ENCODE data around the gene GPATCH1. TPM values are rescaled to one million over a fixed set of nuclear protein-coding genes. Genes with fewer than 3 reads are reported as not detected.
A peak's percentile ranks its signal among the peaks of the same experiment; 100 is the strongest.
"Not testable (repeated sequence)": the region's sequence is repeated elsewhere in the genome, so short reads cannot be mapped to it uniquely, and the experiment has no call there.

The GPATCH1 gene
- total RNA-seq, 1 donor from 2014 or later, result 11.1 TPM

DNA sequence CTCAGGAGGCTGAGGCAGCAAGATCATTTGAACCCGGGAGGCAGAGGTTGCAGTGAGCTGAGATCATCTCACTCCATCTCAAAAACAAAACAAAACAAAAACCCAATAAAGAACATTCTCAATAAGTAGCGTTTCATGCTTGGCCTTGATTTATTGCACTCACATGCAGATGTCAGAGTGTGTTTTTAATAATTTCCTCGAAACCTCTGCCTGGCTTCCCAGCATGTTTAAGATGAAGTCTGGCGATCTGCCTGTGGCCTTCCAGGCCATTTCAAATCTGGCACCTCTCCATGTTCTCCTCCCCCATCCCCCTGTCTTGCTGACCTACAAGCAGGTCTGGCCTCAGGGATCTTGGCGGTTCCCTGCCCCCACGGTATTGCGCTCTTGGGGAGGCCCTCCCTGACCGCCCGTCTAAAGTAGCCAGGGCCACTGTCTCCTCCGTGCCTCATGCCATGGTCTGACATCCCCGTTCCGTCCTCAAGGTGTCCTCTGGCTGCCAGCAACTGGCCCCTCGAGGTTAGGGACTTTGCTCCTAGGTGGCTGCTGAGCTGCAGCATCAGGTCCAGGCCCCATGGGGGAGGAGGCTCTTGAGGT is 52.6 kb downstream of the GPATCH1 start:
- H3K27ac Mint-ChIP-seq, result no peak overlapping the region
- H3K27me3 Mint-ChIP-seq (ENCODE audit: insufficient read depth), result no peaks in the 10 kb centered on the region
- peaks cover 14% of the 10 kb centered on the region for H3K36me3 Mint-ChIP-seq (ENCODE audit: low read depth)
- DNase-seq (ENCODE audit: low spot score), result no peak
- no peaks in the 10 kb centered on the region for H3K9me3 Mint-ChIP-seq
- intact Hi-C loops (cut with micrococcal nuclease), result no loop called here
- peaks cover 5% of the 10 kb centered on the region for H3K4me1 Mint-ChIP-seq (ENCODE audit: low read depth)
- H3K4me3 Mint-ChIP-seq, result no peak overlapping the region

DNA sequence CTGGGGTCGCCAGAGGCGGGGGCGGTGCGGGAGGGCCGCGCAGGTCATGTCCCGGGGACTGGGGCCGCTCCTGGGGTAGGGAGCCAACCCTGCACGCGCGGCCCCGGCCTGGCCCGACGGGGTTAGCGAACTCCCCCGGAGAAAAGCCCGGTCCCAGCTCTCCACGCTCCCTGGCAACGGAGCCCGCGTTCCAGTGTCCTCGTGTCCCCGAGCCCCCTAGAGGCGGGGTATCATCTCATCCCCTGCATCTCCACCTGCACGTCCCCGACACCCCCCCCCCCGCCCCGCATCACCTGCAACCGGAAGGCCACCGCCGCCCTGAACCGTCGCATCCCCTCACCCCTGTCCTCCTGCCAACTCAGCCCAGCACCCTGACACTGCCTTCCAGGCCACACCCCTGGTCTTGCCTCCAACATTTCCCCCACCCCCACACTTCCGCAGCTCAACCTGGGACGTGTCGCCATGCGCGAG is 53.6 kb downstream of the GPATCH1 start:
- Mint-ChIP-seq H3K36me3 (ENCODE audit: low read depth) (peaks cover 10% of the 10 kb centered on the region), H3K4me3 (peak overlapping the region; percentile 53), H3K4me1 (ENCODE audit: low read depth) (peaks cover 5% of the 10 kb centered on the region), H3K27ac (peak overlapping the region; percentile 52), H3K9me3 (no peaks in the 10 kb centered on the region), H3K27me3 (ENCODE audit: insufficient read depth) (no peaks in the 10 kb centered on the region)
- intact Hi-C loops (cut with micrococcal nuclease), result no loop called here
- peak; percentile 36 for DNase-seq (ENCODE audit: low spot score)

DNA sequence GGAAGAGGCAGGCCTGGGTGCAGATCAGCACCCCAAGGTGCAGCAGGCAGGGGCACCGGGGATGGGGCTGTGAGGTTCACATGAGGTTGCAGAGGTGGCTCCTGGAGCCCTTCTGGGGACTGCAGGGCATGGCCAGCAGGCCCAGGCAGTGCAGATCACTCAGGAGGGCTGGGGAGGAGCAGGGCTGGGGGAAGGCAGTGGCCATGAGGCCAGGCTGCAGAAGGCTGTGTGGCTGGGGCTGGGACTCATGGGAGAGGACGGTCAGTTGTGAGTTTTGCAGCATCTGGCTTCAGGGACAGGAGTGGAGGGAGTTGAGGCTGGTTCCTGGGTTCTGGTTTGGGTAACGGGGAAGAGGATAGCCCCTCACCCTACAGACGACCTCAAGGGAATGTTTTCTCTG is 58.2 kb downstream of the GPATCH1 start:
- Mint-ChIP-seq H3K27me3 (ENCODE audit: insufficient read depth) (peaks cover 10% of the 10 kb centered on the region), H3K4me1 (ENCODE audit: low read depth) (peaks cover 11% of the 10 kb centered on the region), H3K9me3 (no peaks in the 10 kb centered on the region), H3K27ac (no peak overlapping the region), H3K4me3 (no peak overlapping the region), H3K36me3 (ENCODE audit: low read depth) (no peaks in the 10 kb centered on the region)
- intact Hi-C loops (cut with micrococcal nuclease), result no loop called here
- no peak for DNase-seq (ENCODE audit: low spot score)

DNA sequence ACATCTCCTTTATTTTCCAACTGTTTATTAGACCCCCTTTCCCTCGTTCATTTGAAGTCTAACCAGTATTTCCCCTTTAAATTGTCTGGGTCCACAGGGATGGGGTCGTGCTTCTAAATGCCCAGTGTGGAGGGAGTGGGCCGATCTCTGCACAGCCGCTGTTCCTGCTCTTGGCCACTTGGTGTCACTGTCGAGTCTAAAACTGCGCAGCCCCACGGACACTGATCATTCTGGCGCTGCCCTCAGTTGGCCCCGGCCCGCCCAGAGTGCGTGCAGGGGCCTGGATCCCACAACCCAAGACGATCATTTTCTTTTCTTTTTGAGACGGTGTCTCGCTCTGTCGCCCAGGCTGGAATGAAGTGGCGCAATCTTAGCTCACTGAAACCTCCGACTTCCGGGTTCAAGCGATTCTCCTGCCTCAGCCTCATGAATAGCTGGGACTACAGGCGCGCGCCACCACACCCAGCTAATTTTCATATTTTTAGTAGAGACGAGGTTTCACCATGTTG is 63.0 kb downstream of the GPATCH1 start:
- no peaks in the 10 kb centered on the region for H3K36me3 Mint-ChIP-seq (ENCODE audit: low read depth)
- H3K27ac Mint-ChIP-seq, result no peak overlapping the region
- peaks cover 16% of the 10 kb centered on the region for H3K27me3 Mint-ChIP-seq (ENCODE audit: insufficient read depth)

DNA sequence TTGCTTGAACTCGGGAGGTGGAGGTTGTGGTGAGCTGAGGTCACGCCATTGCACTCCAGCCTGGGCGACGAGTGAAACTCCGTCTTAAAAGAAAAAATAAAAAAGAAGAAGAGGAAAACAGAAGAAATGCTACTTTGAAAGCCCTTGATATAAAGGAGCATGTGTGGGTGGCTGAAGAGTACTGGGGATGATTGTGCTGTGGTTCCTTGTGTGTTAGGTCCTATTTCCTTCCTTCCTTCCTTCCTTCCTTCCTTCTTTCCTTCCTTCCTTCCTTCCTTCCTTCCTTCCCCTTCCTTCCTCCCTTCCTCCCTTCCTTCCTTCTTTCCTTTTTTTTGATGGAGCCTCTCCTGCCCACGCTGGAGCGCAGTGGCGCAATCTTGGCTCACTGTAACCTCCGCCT is 65.2 kb downstream of the GPATCH1 start:
- intact Hi-C loops (cut with micrococcal nuclease), result loop anchor here (10.0 kb wide), 1 partner anchor 229 kb away; the partner anchor contains the start of gene CEBPG
- Mint-ChIP-seq H3K9me3 (no peaks in the 10 kb centered on the region), H3K4me1 (ENCODE audit: low read depth) (peaks cover 5% of the 10 kb centered on the region), H3K27me3 (ENCODE audit: insufficient read depth) (peaks cover 14% of the 10 kb centered on the region), H3K36me3 (ENCODE audit: low read depth) (no peaks in the 10 kb centered on the region), H3K4me3 (no peak overlapping the region), H3K27ac (no peak overlapping the region)
- no peak for DNase-seq (ENCODE audit: low spot score)

More for the DNA sequence above, 63.0 kb downstream of the GPATCH1 start:
- Mint-ChIP-seq H3K4me1 (ENCODE audit: low read depth) (peaks cover 5% of the 10 kb centered on the region), H3K9me3 (no peaks in the 10 kb centered on the region), H3K4me3 (no peak overlapping the region)
- DNase-seq (ENCODE audit: low spot score), result peak; percentile 43
- intact Hi-C loops (cut with micrococcal nuclease), result loop anchor here (1.0 to 10.0 kb wide), 7 partner anchors 16 to 262 kb away; partner anchors contain the start of gene CEBPG

DNA sequence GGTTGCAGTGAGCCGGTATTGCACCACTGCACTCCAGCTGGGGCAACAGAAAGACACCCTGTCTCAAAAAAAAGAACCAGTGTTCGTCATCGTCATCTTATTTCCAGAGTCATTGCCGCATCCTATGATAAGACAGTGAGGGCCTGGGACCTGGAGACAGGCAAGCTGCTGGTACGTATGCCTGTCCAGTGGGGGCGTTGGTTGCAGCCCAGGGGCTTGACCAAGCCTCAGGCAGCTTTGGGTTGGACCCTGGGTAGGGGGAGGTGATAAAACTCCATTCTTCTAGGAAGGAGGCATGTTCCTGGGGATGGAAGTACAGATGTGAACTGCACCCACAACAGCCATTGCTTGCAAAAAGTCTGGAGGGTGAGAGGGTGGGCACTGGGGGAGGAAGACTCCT is 66.6 kb downstream of the GPATCH1 start:
- DNase-seq (ENCODE audit: low spot score), result no peak
- no peaks in the 10 kb centered on the region for H3K9me3 Mint-ChIP-seq
- no peaks in the 10 kb centered on the region for H3K36me3 Mint-ChIP-seq (ENCODE audit: low read depth)
- no peak overlapping the region for H3K4me3 Mint-ChIP-seq
- peaks cover 5% of the 10 kb centered on the region for H3K4me1 Mint-ChIP-seq (ENCODE audit: low read depth)
- H3K27me3 Mint-ChIP-seq (ENCODE audit: insufficient read depth), result peaks cover 10% of the 10 kb centered on the region
- no peak overlapping the region for H3K27ac Mint-ChIP-seq
- intact Hi-C loops (cut with micrococcal nuclease), result loop anchor here (10.0 kb wide), 1 partner anchor 227 kb away; the partner anchor contains the start of gene CEBPG

DNA sequence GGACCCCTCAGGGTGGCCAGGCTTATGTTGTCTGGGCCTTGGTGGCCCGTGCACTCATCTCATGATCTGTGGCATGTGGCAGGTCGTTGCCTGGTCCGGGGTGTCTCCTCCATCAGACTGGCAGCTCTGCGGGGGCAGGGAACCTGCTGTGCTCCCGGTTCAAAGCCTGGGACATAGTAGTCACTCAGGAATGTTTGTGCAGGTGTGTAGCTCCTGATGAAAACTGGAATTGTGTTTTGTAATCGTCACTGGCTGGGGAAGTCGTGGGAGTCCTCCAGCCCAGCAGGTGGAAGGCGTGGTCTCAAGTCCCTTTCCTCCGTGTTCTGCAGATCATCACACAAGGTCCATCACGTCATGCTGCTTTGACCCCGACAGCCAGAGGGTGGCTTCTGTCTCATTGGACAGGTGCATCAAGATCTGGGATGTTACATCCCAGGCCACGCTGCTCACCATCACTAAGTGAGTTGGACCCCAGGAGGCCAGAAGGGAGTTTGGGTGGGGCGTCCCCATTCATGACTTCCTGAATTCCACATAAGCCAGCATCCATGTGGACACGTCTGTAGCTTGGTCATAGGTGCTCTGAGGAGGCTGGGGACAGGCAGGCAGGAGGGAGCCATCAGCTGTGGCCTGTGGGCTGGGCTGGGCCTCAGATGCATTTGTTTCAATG is 70.0 kb downstream of the GPATCH1 start:
- intact Hi-C loops (cut with micrococcal nuclease), result no loop called here
- Mint-ChIP-seq H3K36me3 (ENCODE audit: low read depth) (no peaks in the 10 kb centered on the region), H3K27me3 (ENCODE audit: insufficient read depth) (peaks cover 4% of the 10 kb centered on the region), H3K4me1 (ENCODE audit: low read depth) (no peaks in the 10 kb centered on the region), H3K4me3 (no peak overlapping the region), H3K9me3 (no peaks in the 10 kb centered on the region), H3K27ac (no peak overlapping the region)
- no peak for DNase-seq (ENCODE audit: low spot score)

DNA sequence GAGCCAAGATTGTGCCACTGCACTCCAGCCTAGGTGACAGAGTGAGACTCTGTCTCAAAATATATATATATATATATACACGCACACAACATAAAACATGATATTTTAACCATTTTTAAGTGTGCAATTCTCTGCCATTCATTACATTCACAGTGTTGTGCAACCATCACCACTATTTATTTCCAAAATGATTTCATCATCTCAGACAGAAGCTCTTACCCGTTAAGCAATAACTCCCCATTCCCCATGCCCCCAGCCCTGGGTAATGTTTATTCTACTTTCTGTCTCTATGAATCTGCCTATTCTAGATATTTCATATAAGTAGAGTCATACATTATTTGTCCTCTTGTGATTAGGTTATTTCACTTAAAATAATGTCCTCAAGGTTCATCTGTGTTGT is 71.2 kb downstream of the GPATCH1 start:
- no peak overlapping the region for H3K4me3 Mint-ChIP-seq
- H3K4me1 Mint-ChIP-seq (ENCODE audit: low read depth), result no peaks in the 10 kb centered on the region
- no peaks in the 10 kb centered on the region for H3K9me3 Mint-ChIP-seq

DNA sequence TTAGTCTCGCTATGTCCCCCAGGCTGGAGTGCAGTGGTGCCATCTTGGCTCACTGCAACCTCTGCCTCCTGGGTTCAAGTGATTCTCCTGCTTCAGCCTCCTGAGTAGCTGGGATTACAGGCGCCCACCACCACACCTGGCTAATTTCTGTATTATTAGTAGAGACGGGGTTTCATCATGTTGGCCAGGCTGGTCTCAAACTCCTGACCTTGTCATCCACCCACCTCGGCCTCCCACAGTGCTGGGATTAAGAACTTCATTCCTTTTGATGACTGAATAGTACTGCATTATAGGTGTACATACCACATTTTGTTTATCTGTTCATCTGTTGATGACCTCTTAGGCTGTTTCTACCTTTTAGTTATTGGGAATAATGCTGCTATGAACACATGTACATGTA is 71.6 kb downstream of the GPATCH1 start:
- H3K27ac Mint-ChIP-seq; H3K36me3 Mint-ChIP-seq (ENCODE audit: low read depth); H3K27me3 Mint-ChIP-seq (ENCODE audit: insufficient read depth); intact Hi-C loops (cut with micrococcal nuclease); H3K9me3 Mint-ChIP-seq; DNase-seq (ENCODE audit: low spot score); H3K4me1 Mint-ChIP-seq (ENCODE audit: low read depth); H3K4me3 Mint-ChIP-seq: not testable (repeated sequence)

More for the DNA sequence above, 71.2 kb downstream of the GPATCH1 start:
- Mint-ChIP-seq H3K36me3 (ENCODE audit: low read depth) (no peaks in the 10 kb centered on the region), H3K27ac (no peak overlapping the region), H3K27me3 (ENCODE audit: insufficient read depth) (peaks cover 4% of the 10 kb centered on the region)
- DNase-seq (ENCODE audit: low spot score), result no peak
- intact Hi-C loops (cut with micrococcal nuclease), result no loop called here

DNA sequence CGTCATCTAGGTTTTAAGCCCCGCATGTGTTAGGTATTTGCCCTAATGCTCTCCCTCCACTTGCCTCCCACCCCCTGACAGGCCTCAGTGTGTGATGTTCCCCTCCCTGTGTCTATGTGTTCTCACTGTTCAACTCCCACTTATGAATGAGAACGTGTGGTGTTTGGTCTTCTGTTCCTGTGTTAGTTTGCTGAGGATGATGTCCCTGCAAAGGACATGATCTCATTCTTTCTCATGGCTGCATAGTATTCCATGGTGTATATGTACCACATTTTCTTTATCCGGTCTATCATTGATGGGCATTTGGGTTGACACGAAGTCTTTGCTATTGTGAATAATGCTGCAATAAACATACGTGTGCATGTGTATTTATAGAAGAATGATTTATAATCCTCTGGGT is 73.3 kb downstream of the GPATCH1 start:
- peaks cover 13% of the 10 kb centered on the region for H3K4me1 Mint-ChIP-seq (ENCODE audit: low read depth)
- H3K36me3 Mint-ChIP-seq (ENCODE audit: low read depth); H3K9me3 Mint-ChIP-seq; H3K4me3 Mint-ChIP-seq; DNase-seq (ENCODE audit: low spot score); H3K27ac Mint-ChIP-seq; intact Hi-C loops (cut with micrococcal nuclease); H3K27me3 Mint-ChIP-seq (ENCODE audit: insufficient read depth): not testable (repeated sequence)

DNA sequence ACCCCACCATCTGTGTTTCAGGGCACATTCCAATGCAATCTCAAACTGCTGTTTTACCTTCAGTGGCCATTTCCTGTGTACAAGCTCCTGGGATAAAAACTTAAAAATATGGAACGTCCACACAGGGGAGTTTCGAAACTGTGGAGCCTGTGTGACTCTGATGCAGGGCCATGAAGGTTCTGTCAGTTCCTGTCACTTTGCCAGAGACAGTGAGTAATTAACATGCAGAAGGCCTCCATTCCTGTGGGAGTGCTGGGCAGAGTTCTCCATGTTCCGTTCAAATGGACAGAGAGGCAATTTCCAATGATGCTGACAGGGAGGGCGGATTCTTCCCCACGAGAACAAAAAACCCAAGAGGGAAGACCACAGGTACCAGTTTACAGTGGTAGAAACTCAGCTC is 75.4 kb downstream of the GPATCH1 start:
- H3K27ac Mint-ChIP-seq, result no peak overlapping the region
- intact Hi-C loops (cut with micrococcal nuclease), result no loop called here
- peaks cover 6% of the 10 kb centered on the region for H3K36me3 Mint-ChIP-seq (ENCODE audit: low read depth)
- no peak for DNase-seq (ENCODE audit: low spot score)
- H3K4me3 Mint-ChIP-seq, result no peak overlapping the region
- peaks cover 29% of the 10 kb centered on the region for H3K4me1 Mint-ChIP-seq (ENCODE audit: low read depth)
- H3K27me3 Mint-ChIP-seq (ENCODE audit: insufficient read depth), result peaks cover 4% of the 10 kb centered on the region
- H3K9me3 Mint-ChIP-seq, result no peaks in the 10 kb centered on the region

DNA sequence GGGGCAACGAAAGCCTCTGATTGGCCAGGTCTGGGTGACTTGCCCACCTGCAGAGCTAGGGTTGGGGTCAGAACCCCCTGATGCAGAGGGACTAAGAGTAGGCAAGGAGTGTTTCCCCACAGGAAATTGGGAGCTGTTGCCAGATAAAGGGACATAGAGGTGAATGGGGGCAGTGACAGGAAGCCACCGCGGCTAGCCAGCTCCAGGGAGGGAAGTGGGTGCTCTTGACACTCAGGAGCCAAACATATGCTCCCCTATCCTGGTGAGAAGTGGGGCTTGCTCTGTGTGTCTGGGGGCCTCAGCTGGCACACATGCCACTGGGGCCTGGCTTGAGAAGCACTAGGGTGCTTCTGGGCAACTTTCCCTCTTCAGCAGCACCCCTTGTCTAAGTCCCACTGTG is 76.9 kb downstream of the GPATCH1 start:
- Mint-ChIP-seq H3K9me3 (no peaks in the 10 kb centered on the region), H3K27me3 (ENCODE audit: insufficient read depth) (peaks cover 2% of the 10 kb centered on the region), H3K36me3 (ENCODE audit: low read depth) (peaks cover 6% of the 10 kb centered on the region), H3K27ac (peak overlapping the region; percentile 63), H3K4me1 (ENCODE audit: low read depth) (peaks cover 37% of the 10 kb centered on the region), H3K4me3 (no peak overlapping the region)
- intact Hi-C loops (cut with micrococcal nuclease), result no loop called here
- no peak for DNase-seq (ENCODE audit: low spot score)

DNA sequence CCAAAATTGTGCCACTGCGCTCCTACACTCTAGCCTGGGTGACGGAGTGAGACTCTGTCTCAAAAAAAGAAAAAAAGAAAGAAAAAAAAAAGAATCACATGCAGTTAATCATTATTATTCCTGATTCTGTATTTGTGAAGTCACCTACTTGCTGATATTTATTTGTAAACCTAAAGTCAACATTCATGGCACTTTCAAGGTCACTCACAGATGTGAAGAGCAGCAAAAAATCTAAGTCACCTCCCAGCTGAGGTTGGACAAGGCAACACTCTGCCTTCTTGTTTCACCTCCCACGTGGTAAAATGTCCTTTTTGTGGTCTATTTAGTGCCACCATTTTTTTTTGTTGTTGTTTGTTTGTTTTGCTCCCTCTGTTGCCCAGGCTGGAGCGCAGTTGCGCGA is 77.4 kb downstream of the GPATCH1 start:
- Mint-ChIP-seq H3K27ac (peak overlapping the region; percentile 63), H3K36me3 (ENCODE audit: low read depth) (peaks cover 6% of the 10 kb centered on the region), H3K4me3 (no peak overlapping the region), H3K4me1 (ENCODE audit: low read depth) (peaks cover 37% of the 10 kb centered on the region), H3K27me3 (ENCODE audit: insufficient read depth) (peaks cover 2% of the 10 kb centered on the region), H3K9me3 (no peaks in the 10 kb centered on the region)
- intact Hi-C loops (cut with micrococcal nuclease), result no loop called here
- DNase-seq (ENCODE audit: low spot score), result no peak
